Measurements from ENCODE around the gene FOXO4.

FOXO4 gene

DNA sequence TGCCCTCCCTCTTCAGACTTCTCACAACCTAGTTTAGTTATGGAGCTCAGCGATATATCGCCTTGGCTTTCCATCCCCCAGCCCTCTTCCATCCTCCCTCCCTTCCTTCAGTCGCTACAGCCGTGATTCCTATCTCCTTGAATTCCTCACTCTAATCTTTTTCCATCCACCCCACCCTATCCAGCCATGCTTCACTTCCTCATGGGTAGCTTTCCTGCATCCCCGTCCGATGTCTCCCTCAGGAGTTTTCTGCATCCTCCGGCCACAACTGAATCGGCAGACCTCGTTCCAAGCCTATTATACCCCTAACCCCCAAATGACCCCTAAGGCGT, 28.0 kb upstream of the FOXO4 start:
- DNase-seq (ENCODE audit: low spot score) = no peak
- peak overlapping the region; percentile 80 for H3K23ac ChIP-seq (ENCODE audit: low read depth, low read length, poor library complexity)

DNA sequence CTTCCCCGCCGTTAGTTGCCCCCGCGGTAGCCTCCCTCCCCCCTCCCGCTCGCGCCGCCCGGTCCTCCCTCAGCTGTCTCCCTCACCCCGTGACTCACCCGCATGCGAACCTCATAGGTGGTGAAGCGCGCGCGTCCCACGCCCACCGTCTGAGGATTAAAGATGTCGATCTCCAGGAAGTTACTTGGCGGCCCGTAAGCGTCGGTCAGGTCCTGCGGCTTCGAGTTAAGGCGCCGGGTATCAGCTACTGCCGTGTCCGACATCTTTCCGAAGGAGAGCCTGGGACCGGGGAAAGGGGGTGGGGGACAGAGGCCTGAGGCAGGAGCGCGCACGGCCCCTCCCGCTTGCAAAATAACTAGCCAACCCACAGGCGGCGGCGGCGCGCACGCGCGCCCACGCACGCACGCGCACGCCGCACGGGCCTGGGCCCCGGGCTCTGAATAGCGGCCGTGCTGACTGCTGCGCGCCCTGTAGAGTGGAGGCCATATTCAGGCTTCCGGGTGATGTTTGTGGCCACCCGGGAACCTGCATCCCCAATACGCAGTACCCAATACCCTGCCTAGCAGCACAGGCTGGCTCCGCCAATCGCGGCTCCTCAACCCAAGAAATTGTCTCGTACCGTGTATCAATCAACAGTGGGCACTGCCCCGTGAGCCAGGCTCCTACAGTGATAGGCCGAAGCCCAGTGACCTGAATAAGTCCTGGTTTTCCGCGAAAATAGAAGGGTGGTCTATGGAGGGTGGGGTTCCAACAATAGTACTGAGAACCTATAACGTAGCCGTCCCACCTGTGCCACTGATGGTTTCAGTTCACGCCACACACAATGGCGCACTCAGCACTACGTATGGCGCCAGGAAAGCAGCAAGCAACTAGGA, 27.4 kb upstream of the FOXO4 start, which contains the start of gene SNX12:
TSS of gene SNX12 (minus strand) at position 291 of the 875 bp plus-strand sequence. CDS start at position 263, 28 bp downstream.
- H3K4ac ChIP-seq (ENCODE audit: low read length) = no peak within 1 kb of the TSS
- peak within 1 kb of the TSS; percentile 72 for H3K9ac ChIP-seq (ENCODE audit: low read depth, low read length, poor library complexity)
- no peak within 1 kb of the TSS for H2BK5ac ChIP-seq (ENCODE audit: low read length)
- no peak within 1 kb of the TSS for H2BK120ac ChIP-seq (ENCODE audit: low read depth, low read length)
- peak within 1 kb of the TSS; percentile 80 for H3K18ac ChIP-seq (ENCODE audit: low read length)
- no peaks in the 10 kb centered on the region for H3K79me1 ChIP-seq (ENCODE audit: low read depth, low read length)
- H2BK12ac ChIP-seq (ENCODE audit: low read length) = no peak within 1 kb of the TSS
- H3K4me2 ChIP-seq (ENCODE audit: insufficient read depth, low read length, poor library complexity, severe bottlenecking) = peak within 1 kb of the TSS; percentile 57
- peak within 1 kb of the TSS; percentile 80 for H3K23ac ChIP-seq (ENCODE audit: low read depth, low read length, poor library complexity)
- H3K27ac ChIP-seq (replicated peaks; ENCODE audit: low read length) = peak within 1 kb of the TSS; percentile 70
- no peaks in the 10 kb centered on the region for H3K27me3 ChIP-seq (ENCODE audit: control insufficient read depth in 3 of 3, insufficient read depth in 3 of 3, low read depth in 1 of 3, low read length in 3 of 3)
- H3K14ac ChIP-seq (ENCODE audit: low read length) = no peak within 1 kb of the TSS
- H3K4me1 ChIP-seq (ENCODE audit: control insufficient read depth in 2 of 2, insufficient read depth in 1 of 2, low read depth in 1 of 2, low read length in 2 of 2) = no peaks in the 10 kb centered on the region
- peak within 1 kb of the TSS; percentile 65 to 93 for H3K4me3 ChIP-seq (ENCODE audit: low read length in 2 of 2)
- no peak within 1 kb of the TSS for H2BK15ac ChIP-seq (ENCODE audit: low read length)
- H4K91ac ChIP-seq (ENCODE audit: low read depth, low read length, poor library complexity) = no peak within 1 kb of the TSS
- no CpG with 5 or more reads among the region's 73 CpGs for WGBS, 2 donors (ENCODE audit: extremely low coverage in 2 of 2, insufficient read length in 2 of 2, insufficient replicate concordance in 1 of 2)
- DNase-seq (ENCODE audit: low spot score) = peak; percentile 85
- no peak within 1 kb of the TSS for H4K8ac ChIP-seq (ENCODE audit: low read depth, low read length)
- peak within 1 kb of the TSS; percentile 94 for H2AFZ ChIP-seq (ENCODE audit: low read length)
- H3K9me3 ChIP-seq (replicated peaks in 1 of 2; ENCODE audit: control insufficient read depth in 2 of 2, insufficient read depth in 1 of 2, low read depth in 1 of 2, low read length in 2 of 2) = no peaks in the 10 kb centered on the region
- H3K36me3 ChIP-seq (replicated peaks in 1 of 2; ENCODE audit: control insufficient read depth in 2 of 2, insufficient read depth in 2 of 2, low read length in 2 of 2) = no peaks in the 10 kb centered on the region
- H2AK5ac ChIP-seq (ENCODE audit: low read depth, low read length) = no peak within 1 kb of the TSS

More for the DNA sequence above, 28.0 kb upstream of the FOXO4 start:
- Histone ChIP-seq H3K4me2 (ENCODE audit: insufficient read depth, low read length, poor library complexity, severe bottlenecking) (peak overlapping the region; percentile 57), H3K14ac (ENCODE audit: low read length) (no peak overlapping the region), H3K9ac (ENCODE audit: low read depth, low read length, poor library complexity) (peak overlapping the region; percentile 72), H3K9me3 (replicated peaks in 1 of 2; ENCODE audit: control insufficient read depth in 2 of 2, insufficient read depth in 1 of 2, low read depth in 1 of 2, low read length in 2 of 2) (no peaks in the 10 kb centered on the region), H2BK5ac (ENCODE audit: low read length) (no peak overlapping the region), H3K4me1 (ENCODE audit: control insufficient read depth in 2 of 2, insufficient read depth in 1 of 2, low read depth in 1 of 2, low read length in 2 of 2) (no peaks in the 10 kb centered on the region), H4K91ac (ENCODE audit: low read depth, low read length, poor library complexity) (no peak overlapping the region), H2BK120ac (ENCODE audit: low read depth, low read length) (no peak overlapping the region), H2AFZ (ENCODE audit: low read length) (peak overlapping the region; percentile 94), H2BK12ac (ENCODE audit: low read length) (no peak overlapping the region), H2BK15ac (ENCODE audit: low read length) (no peak overlapping the region), H3K18ac (ENCODE audit: low read length) (peak overlapping the region; percentile 64), H2AK5ac (ENCODE audit: low read depth, low read length) (no peak overlapping the region), H3K36me3 (replicated peaks in 1 of 2; ENCODE audit: control insufficient read depth in 2 of 2, insufficient read depth in 2 of 2, low read length in 2 of 2) (peaks cover under 1 to 3% of the 10 kb centered on the region in 2 donors), H4K8ac (ENCODE audit: low read depth, low read length) (no peak overlapping the region), H3K27me3 (ENCODE audit: control insufficient read depth in 3 of 3, insufficient read depth in 3 of 3, low read depth in 1 of 3, low read length in 3 of 3) (no peaks in the 10 kb centered on the region), H3K4me3 (ENCODE audit: low read length in 2 of 2) (peak overlapping the region; percentile 65 to 93), H3K27ac (replicated peaks; ENCODE audit: low read length) (peak overlapping the region; percentile 70), H3K79me1 (ENCODE audit: low read depth, low read length) (no peaks in the 10 kb centered on the region), H3K4ac (ENCODE audit: low read length) (no peak overlapping the region)
- WGBS, 2 donors (ENCODE audit: extremely low coverage in 2 of 2, insufficient read length in 2 of 2, insufficient replicate concordance in 1 of 2) = no CpG with 5 or more reads among the region's 10 CpGs

DNA sequence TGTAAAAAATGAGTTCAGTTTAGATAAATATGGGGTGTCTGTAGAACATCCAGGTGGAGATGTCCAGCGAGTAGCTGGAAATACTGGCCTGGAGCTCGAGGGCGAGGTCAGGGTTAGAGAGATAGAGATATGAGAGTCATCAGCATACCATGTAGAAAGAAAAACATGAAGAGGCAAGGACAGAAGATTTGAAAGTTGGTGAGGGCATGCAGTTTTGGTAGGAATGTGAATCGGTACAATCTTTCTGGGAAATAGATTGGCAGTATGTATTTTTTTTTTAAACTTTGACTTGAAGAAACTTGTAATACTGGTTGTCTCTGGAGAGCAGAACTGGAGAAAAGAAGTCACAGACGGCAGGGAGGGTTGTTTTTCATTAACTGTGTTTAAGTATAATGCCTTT, 25.1 kb upstream of the FOXO4 start:
- no peak overlapping the region for H3K27ac ChIP-seq (replicated peaks; ENCODE audit: low read length)
- no peak overlapping the region for H2BK120ac ChIP-seq (ENCODE audit: low read depth, low read length)
- H2BK15ac ChIP-seq (ENCODE audit: low read length) = no peak overlapping the region
- no peak overlapping the region for H3K18ac ChIP-seq (ENCODE audit: low read length)
- DNase-seq (ENCODE audit: low spot score) = no peak
- H3K4me3 ChIP-seq (ENCODE audit: low read length in 2 of 2) = no peak overlapping the region
- no peak overlapping the region for H2AK5ac ChIP-seq (ENCODE audit: low read depth, low read length)
- no peaks in the 10 kb centered on the region for H3K9me3 ChIP-seq (replicated peaks in 1 of 2; ENCODE audit: control insufficient read depth in 2 of 2, insufficient read depth in 1 of 2, low read depth in 1 of 2, low read length in 2 of 2)
- H3K79me1 ChIP-seq (ENCODE audit: low read depth, low read length) = no peaks in the 10 kb centered on the region
- H3K14ac ChIP-seq (ENCODE audit: low read length) = no peak overlapping the region
- no peak overlapping the region for H2BK12ac ChIP-seq (ENCODE audit: low read length)
- no CpG with 5 or more reads among the region's 5 CpGs for WGBS, 2 donors (ENCODE audit: extremely low coverage in 2 of 2, insufficient read length in 2 of 2, insufficient replicate concordance in 1 of 2)
- H3K23ac ChIP-seq (ENCODE audit: low read depth, low read length, poor library complexity) = no peak overlapping the region
- H3K9ac ChIP-seq (ENCODE audit: low read depth, low read length, poor library complexity) = no peak overlapping the region
- no peak overlapping the region for H3K4me2 ChIP-seq (ENCODE audit: insufficient read depth, low read length, poor library complexity, severe bottlenecking)
- no peak overlapping the region for H4K8ac ChIP-seq (ENCODE audit: low read depth, low read length)
- no peak overlapping the region for H4K91ac ChIP-seq (ENCODE audit: low read depth, low read length, poor library complexity)
- H3K36me3 ChIP-seq (replicated peaks in 1 of 2; ENCODE audit: control insufficient read depth in 2 of 2, insufficient read depth in 2 of 2, low read length in 2 of 2) = no peaks in the 10 kb centered on the region
- no peak overlapping the region for H3K4ac ChIP-seq (ENCODE audit: low read length)
- H3K4me1 ChIP-seq (ENCODE audit: control insufficient read depth in 2 of 2, insufficient read depth in 1 of 2, low read depth in 1 of 2, low read length in 2 of 2) = no peaks in the 10 kb centered on the region
- no peak overlapping the region for H2AFZ ChIP-seq (ENCODE audit: low read length)
- no peak overlapping the region for H2BK5ac ChIP-seq (ENCODE audit: low read length)
- H3K27me3 ChIP-seq (ENCODE audit: control insufficient read depth in 3 of 3, insufficient read depth in 3 of 3, low read depth in 1 of 3, low read length in 3 of 3) = peaks cover 0 to 2% (median 0%) of the 10 kb centered on the region in 3 experiments

DNA sequence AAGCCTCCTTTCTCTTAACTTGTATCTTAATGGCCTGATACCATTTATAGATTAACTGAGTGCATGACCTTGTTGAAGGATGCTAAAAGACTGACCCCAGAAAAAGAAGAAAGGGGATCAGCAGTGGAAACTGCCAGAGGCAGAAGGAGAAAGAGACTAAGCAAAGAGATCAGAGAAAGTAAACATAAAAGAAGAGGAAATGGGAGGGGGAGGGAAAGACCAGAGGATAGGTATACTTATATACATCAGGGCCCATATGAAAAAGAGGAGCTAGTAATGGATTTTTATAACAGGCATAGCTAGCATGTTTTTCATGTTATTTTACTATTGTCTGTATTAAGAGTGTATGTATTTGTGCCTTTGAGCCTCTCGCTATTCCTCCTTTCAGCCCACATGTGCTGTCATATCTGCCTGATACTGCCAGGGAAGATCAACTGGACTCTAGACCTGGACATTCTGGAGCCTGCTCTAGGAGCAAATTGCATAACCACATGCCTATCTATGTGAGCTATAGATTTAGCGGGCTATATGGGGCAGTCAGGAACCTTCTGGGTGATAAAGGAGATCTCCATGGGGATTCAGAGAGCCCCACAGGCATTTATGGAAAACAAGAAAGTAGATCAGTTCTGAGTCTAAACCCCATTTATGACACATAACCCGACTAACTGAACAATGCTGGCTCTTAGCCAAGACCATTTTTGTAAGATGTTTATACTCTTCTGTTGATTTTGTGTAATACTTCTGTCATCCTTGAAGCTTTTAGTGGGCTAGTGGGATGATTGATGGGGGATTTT, 14.1 kb upstream of the FOXO4 start:
- no peak overlapping the region for H2BK12ac ChIP-seq (ENCODE audit: low read length)

More for the DNA sequence above, 14.1 kb upstream of the FOXO4 start:
- Histone ChIP-seq H3K27ac (replicated peaks; ENCODE audit: low read length) (no peak overlapping the region), H2BK5ac (ENCODE audit: low read length) (no peak overlapping the region), H3K23ac (ENCODE audit: low read depth, low read length, poor library complexity) (no peak overlapping the region), H3K4ac (ENCODE audit: low read length) (no peak overlapping the region), H3K4me1 (ENCODE audit: control insufficient read depth in 2 of 2, insufficient read depth in 1 of 2, low read depth in 1 of 2, low read length in 2 of 2) (no peaks in the 10 kb centered on the region), H3K79me1 (ENCODE audit: low read depth, low read length) (no peaks in the 10 kb centered on the region), H3K14ac (ENCODE audit: low read length) (no peak overlapping the region), H2AFZ (ENCODE audit: low read length) (no peak overlapping the region), H4K8ac (ENCODE audit: low read depth, low read length) (no peak overlapping the region), H3K4me2 (ENCODE audit: insufficient read depth, low read length, poor library complexity, severe bottlenecking) (no peak overlapping the region), H3K9ac (ENCODE audit: low read depth, low read length, poor library complexity) (no peak overlapping the region), H2BK120ac (ENCODE audit: low read depth, low read length) (no peak overlapping the region), H2AK5ac (ENCODE audit: low read depth, low read length) (no peak overlapping the region), H3K9me3 (replicated peaks in 1 of 2; ENCODE audit: control insufficient read depth in 2 of 2, insufficient read depth in 1 of 2, low read depth in 1 of 2, low read length in 2 of 2) (no peaks in the 10 kb centered on the region), H2BK15ac (ENCODE audit: low read length) (no peak overlapping the region), H3K18ac (ENCODE audit: low read length) (no peak overlapping the region), H4K91ac (ENCODE audit: low read depth, low read length, poor library complexity) (no peak overlapping the region), H3K4me3 (ENCODE audit: low read length in 2 of 2) (no peak overlapping the region), H3K27me3 (ENCODE audit: control insufficient read depth in 3 of 3, insufficient read depth in 3 of 3, low read depth in 1 of 3, low read length in 3 of 3) (peaks cover 0 to 15% (median 0%) of the 10 kb centered on the region in 3 experiments), H3K36me3 (replicated peaks in 1 of 2; ENCODE audit: control insufficient read depth in 2 of 2, insufficient read depth in 2 of 2, low read length in 2 of 2) (no peaks in the 10 kb centered on the region)
- no CpG with 5 or more reads among the region's 3 CpGs for WGBS, 2 donors (ENCODE audit: extremely low coverage in 2 of 2, insufficient read length in 2 of 2, insufficient replicate concordance in 1 of 2)
- no peak for DNase-seq (ENCODE audit: low spot score)
